ENCODE data around the gene SLC51A.
"Not testable (repeated sequence)": the region's sequence is repeated elsewhere in the genome, so short reads cannot be mapped to it uniquely, and the experiment has no call there.

DNA sequence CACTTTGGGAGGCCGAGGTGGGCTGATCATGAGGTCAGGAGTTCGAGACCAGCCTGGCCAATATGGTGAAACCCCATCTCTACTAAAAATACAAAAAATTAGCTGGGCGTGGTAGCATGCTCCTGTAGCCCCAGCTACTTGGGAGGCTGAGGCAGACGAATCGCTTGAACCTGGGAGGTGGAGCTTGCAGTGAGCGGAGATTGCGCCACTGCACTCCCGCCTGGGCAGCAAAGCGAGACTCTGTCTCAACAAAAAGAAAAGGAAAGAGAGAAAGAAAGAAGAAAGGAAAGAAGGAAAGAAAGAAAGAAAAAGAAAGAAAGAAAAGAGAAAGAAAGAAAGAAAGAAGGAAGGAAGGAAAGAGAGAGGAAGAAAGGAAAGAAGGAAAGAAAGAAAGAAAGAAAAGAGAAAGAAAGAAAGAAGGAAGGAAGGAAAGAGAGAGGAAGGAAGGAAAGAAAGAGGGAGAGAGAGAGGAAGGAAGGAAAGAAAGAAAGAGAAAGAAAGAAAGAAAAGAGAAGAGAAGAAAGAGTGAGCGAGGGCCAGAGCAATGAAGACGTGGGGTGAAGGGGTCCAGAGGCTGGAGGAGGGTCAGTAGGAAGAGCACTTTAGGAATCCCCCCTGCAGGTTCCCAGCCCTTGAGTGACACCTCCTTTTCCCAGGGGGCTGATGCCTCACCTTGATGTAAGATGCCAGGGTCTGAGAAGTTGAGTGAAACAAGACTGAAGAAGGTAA is 6.2 kb upstream of the SLC51A start:
- TF ChIP-seq, protein P1, sequence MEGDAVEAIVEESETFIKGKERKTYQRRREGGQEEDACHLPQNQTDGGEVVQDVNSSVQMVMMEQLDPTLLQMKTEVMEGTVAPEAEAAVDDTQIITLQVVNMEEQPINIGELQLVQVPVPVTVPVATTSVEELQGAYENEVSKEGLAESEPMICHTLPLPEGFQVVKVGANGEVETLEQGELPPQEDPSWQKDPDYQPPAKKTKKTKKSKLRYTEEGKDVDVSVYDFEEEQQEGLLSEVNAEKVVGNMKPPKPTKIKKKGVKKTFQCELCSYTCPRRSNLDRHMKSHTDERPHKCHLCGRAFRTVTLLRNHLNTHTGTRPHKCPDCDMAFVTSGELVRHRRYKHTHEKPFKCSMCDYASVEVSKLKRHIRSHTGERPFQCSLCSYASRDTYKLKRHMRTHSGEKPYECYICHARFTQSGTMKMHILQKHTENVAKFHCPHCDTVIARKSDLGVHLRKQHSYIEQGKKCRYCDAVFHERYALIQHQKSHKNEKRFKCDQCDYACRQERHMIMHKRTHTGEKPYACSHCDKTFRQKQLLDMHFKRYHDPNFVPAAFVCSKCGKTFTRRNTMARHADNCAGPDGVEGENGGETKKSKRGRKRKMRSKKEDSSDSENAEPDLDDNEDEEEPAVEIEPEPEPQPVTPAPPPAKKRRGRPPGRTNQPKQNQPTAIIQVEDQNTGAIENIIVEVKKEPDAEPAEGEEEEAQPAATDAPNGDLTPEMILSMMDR (conservative IDR thresholded peaks at IDR 0.05 in 1 of 2, IDR thresholded peaks at IDR 0.05 in 1 of 2; ENCODE audit: extremely low read depth in 1 of 2, insufficient read depth in 1 of 2, low read depth in 1 of 2, low read length in 2 of 2): not testable (repeated sequence)
- TF ChIP-seq EZH2 (IDR thresholded peaks at IDR 0.05; ENCODE audit: borderline replicate concordance, low read length): not testable (repeated sequence)

Data from mammary epithelial cell (primary cell).